Hypothalamus (tissue), 51 donors: ENCODE results near the gene XPNPEP2.

Experiments used
- DNase-seq, 51 donors: peaks; one replicate each; lab custom pipeline; 2025; lab: John Stamatoyannopoulos, UW

The XPNPEP2 gene

GRCh38 chrX:129773649-129774458 is 35.1 kb downstream of the XPNPEP2 start:
- DNase-seq: no peak

GRCh38 chrX:129777218-129778030 is 38.6 kb downstream of the XPNPEP2 start:
- peak in 4 of 51 donors; percentile 2 to 17 (median 7) for DNase-seq

GRCh38 chrX:129779086-129779672 is 40.4 kb downstream of the XPNPEP2 start:
- no peak for DNase-seq

- DNase-seq: peak in 17 of 51 donors; percentile 1 to 25 (median 5)
These were observed 41.0 kb downstream of the XPNPEP2 start, which contains the start of gene SASH3 for GRCh38 chrX:129779747-129780146. Gene SASH3, plus strand, starts transcription at chrX:129779949. Its CDS starts 149 bp downstream, at chrX:129780098.

- DNase-seq: no peak
These were observed 41.8 kb downstream of the XPNPEP2 start for GRCh38 chrX:129780441-129781105.

- DNase-seq: peak in 4 of 51 donors; percentile 2 to 12 (median 4)
These were observed 42.4 kb downstream of the XPNPEP2 start for GRCh38 chrX:129781134-129781672.

GRCh38 chrX:129781680-129782495 is 43.1 kb downstream of the XPNPEP2 start:
- no peak for DNase-seq

GRCh38 chrX:129782706-129783105 is 43.9 kb downstream of the XPNPEP2 start:
- no peak for DNase-seq

GRCh38 chrX:129783291-129783713 is 44.5 kb downstream of the XPNPEP2 start:
- no peak for DNase-seq

- DNase-seq: no peak
These were observed 45.6 kb downstream of the XPNPEP2 start for GRCh38 chrX:129784371-129784770.

- DNase-seq: no peak
These were observed 46.6 kb downstream of the XPNPEP2 start for GRCh38 chrX:129785160-129785947.

- DNase-seq: no peak
These were observed 47.5 kb downstream of the XPNPEP2 start for GRCh38 chrX:129786210-129786651.

- no peak for DNase-seq
These were observed 48.7 kb downstream of the XPNPEP2 start for GRCh38 chrX:129787336-129788055.

- DNase-seq: no peak
These were observed 49.7 kb downstream of the XPNPEP2 start for GRCh38 chrX:129788527-129788926.

GRCh38 chrX:129790146-129790545 is 51.4 kb downstream of the XPNPEP2 start:
- no peak for DNase-seq

GRCh38 chrX:129790808-129791207 is 52.0 kb downstream of the XPNPEP2 start:
- no peak for DNase-seq

- DNase-seq: no peak
These were observed 52.6 kb downstream of the XPNPEP2 start for GRCh38 chrX:129791336-129791735.
